ENCODE measurements around the gene BORCS5. TPM values are rescaled to one million over a fixed set of nuclear protein-coding genes. Genes with fewer than 3 reads are reported as not detected.

The BORCS5 gene
- total RNA-seq, 1 experiment from 2014 or later: 13.9 TPM

DNA sequence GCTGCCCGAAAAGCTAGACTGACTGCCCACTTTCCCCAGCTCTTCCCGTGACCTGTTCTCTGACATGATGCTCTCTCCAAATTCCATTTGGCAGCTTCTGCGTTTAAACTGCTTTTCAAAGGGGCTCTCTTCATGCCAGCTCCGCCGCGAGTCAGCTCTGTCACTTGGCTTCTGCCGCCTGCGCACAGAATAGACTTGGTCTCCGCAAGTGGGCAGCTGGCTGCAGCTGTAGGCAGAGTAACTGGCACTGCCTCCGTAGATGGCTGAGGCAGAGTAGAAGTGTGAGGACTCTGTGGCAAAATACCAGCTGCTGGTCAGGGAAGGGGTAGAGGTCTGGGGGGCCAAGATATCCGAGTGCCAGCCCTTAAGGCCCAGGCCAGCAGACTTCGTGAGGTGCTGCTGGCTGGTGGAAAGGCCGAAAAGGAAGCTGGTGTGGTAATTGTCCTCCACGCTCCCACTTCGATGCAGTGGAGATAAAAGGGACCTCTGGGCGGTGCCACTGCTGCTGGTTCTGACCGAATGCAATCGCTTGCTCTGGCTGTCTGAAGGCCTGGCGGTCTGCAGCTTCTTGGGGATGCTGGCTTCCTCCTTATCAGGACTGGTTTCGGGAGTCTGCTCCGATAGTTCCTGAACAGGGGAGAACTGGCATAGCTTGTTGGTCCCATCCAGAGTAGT is 120.1 kb downstream of the BORCS5 start:
- Histone ChIP-seq H3K14ac (ENCODE audit: insufficient read depth, low read length) (no peak overlapping the region), H3T11ph (ENCODE audit: low read length) (no peak overlapping the region), H3K27me3 (ENCODE audit: insufficient read depth, low read length) (no peaks in the 10 kb centered on the region), H3K56ac (ENCODE audit: insufficient read length, low read depth, low read length) (no peak overlapping the region), H3K79me1 (ENCODE audit: insufficient read depth, low read depth, low read length, poor library complexity, severe bottlenecking) (no peaks in the 10 kb centered on the region), H3K4me2 (ENCODE audit: insufficient read depth, insufficient read length, low read length) (no peak overlapping the region), H3K4me1 (ENCODE audit: insufficient read depth, low read length) (no peaks in the 10 kb centered on the region), H2BK120ac (ENCODE audit: low read depth, low read length, poor library complexity, severe bottlenecking) (no peak overlapping the region), H3K4ac (ENCODE audit: low read depth, low read length) (no peak overlapping the region), H3K79me2 (ENCODE audit: insufficient read depth, low read length) (no peaks in the 10 kb centered on the region), H4K20me1 (ENCODE audit: control insufficient read depth, insufficient read depth, insufficient read length) (no peaks in the 10 kb centered on the region), H2AFZ (ENCODE audit: low read length) (no peak overlapping the region), H3K27ac (ENCODE audit: insufficient read length, low read depth, low read length) (no peak overlapping the region), H4K8ac (replicated peaks; ENCODE audit: insufficient read length, low read depth, low read length) (no peak overlapping the region), H2BK12ac (ENCODE audit: insufficient read length, low read depth, low read length) (no peak overlapping the region), H2BK15ac (ENCODE audit: low read depth, low read length) (no peak overlapping the region), H3K9me3 (ENCODE audit: control insufficient read depth, low read depth, low read length) (no peaks in the 10 kb centered on the region), H2BK5ac (ENCODE audit: insufficient read length, low read length) (no peak overlapping the region), H4K5ac (ENCODE audit: insufficient read length, low read depth, low read length) (no peak overlapping the region), H2BK20ac (ENCODE audit: low read depth, low read length, poor library complexity, severe bottlenecking) (no peak overlapping the region), H3K18ac (ENCODE audit: insufficient read length, low read depth, low read length) (no peak overlapping the region), H3K23ac (ENCODE audit: insufficient read length, low read depth, low read length) (no peak overlapping the region), H2AK5ac (ENCODE audit: insufficient read length, low read length) (no peak overlapping the region), H3K23me2 (ENCODE audit: insufficient read length, low read depth, low read length, poor library complexity, severe bottlenecking) (no peaks in the 10 kb centered on the region), H3K9ac (ENCODE audit: extremely low read depth, insufficient read length, low read length) (no peak overlapping the region), H4K91ac (ENCODE audit: insufficient read length, low read depth, low read length) (no peak overlapping the region)
- Mint-ChIP-seq H3K9me3 (no peaks in the 10 kb centered on the region; a peak in 1 of 5 replicates), H3K27ac (no peak overlapping the region), H3K36me3 (ENCODE audit: insufficient read depth in 1 of 3, low read depth in 3 of 3) (peaks cover 29 to 63% (median 42%) of the 10 kb centered on the region in 3 experiments; a peak in 6 of 7 replicates), H3K4me1 (peaks cover 8 to 21% of the 10 kb centered on the region in 2 experiments), H3K4me3 (no peak overlapping the region), H3K27me3 (ENCODE audit: low read depth) (no peaks in the 10 kb centered on the region; the same call in 1 of the 2 replicates)
- TF ChIP-seq, protein P1, sequence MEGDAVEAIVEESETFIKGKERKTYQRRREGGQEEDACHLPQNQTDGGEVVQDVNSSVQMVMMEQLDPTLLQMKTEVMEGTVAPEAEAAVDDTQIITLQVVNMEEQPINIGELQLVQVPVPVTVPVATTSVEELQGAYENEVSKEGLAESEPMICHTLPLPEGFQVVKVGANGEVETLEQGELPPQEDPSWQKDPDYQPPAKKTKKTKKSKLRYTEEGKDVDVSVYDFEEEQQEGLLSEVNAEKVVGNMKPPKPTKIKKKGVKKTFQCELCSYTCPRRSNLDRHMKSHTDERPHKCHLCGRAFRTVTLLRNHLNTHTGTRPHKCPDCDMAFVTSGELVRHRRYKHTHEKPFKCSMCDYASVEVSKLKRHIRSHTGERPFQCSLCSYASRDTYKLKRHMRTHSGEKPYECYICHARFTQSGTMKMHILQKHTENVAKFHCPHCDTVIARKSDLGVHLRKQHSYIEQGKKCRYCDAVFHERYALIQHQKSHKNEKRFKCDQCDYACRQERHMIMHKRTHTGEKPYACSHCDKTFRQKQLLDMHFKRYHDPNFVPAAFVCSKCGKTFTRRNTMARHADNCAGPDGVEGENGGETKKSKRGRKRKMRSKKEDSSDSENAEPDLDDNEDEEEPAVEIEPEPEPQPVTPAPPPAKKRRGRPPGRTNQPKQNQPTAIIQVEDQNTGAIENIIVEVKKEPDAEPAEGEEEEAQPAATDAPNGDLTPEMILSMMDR (conservative IDR thresholded peaks at IDR 0.05): no peak
- DNase-seq: no peak
- no CpG with 5 or more reads among the region's 21 CpGs for WGBS (ENCODE audit: extremely low coverage, insufficient read length, low lambda C conversion rate)

Data from H9 (cell line).